Measurements from ENCODE around the gene ACP6. TPM values are rescaled to one million over a fixed set of nuclear protein-coding genes. Genes with fewer than 3 reads are reported as not detected.

Gene ACP6
- total RNA-seq, 1 donor from 2014 or later: 27.6 TPM

- Mint-ChIP-seq H3K9me3 (no peaks in the 10 kb centered on the region), H3K27ac (peak overlapping the region; percentile 75), H3K36me3 (peaks cover under 1% of the 10 kb centered on the region), H3K4me1 (peaks cover 37% of the 10 kb centered on the region), H3K4me3 (peak overlapping the region; percentile 85), H3K27me3 (ENCODE audit: insufficient read depth, low read depth) (no peaks in the 10 kb centered on the region)
- Histone ChIP-seq H3K36me3 (no peaks in the 10 kb centered on the region), H3K9ac (peak overlapping the region; percentile 34), H3K4me1 (peaks cover 29% of the 10 kb centered on the region), H3K4me2 (peak overlapping the region; percentile 79), H3F3A (ENCODE audit: low read depth) (peaks cover 36% of the 10 kb centered on the region), H3K27me3 (no peaks in the 10 kb centered on the region), H3K4me3 (peak overlapping the region; percentile 83), H4K20me1 (ENCODE audit: low read depth) (peaks cover 69% of the 10 kb centered on the region), H3K27ac (peak overlapping the region; percentile 76), H2AFZ (replicated peaks) (no peak overlapping the region), H3K79me2 (ENCODE audit: low read depth) (peaks cover 82% of the 10 kb centered on the region), H3K9me3 (ENCODE audit: low read depth) (no peaks in the 10 kb centered on the region)
- peak; percentile 99 for DNase-seq (ENCODE audit: low spot score)
- no peak for TF ChIP-seq EZH2phosphoT487 (IDR thresholded peaks at IDR 0.05)
- no peak for TF ChIP-seq EZH2 (IDR thresholded peaks at IDR 0.05)
- TF ChIP-seq CTCF (IDR thresholded peaks at IDR 0.05): no peak
Observed at GRCh38 chr1:147599362-147600118, 70.8 kb downstream of the ACP6 start.

- H3K9me3 Mint-ChIP-seq: no peaks in the 10 kb centered on the region
- H3K4me3 Mint-ChIP-seq: peak overlapping the region; percentile 85
- Histone ChIP-seq H3K36me3 (no peaks in the 10 kb centered on the region), H4K20me1 (ENCODE audit: low read depth) (peaks cover 62% of the 10 kb centered on the region), H3K79me2 (ENCODE audit: low read depth) (peaks cover 82% of the 10 kb centered on the region), H3K4me1 (peaks cover 29% of the 10 kb centered on the region), H2AFZ (replicated peaks) (no peak overlapping the region), H3K27ac (peak overlapping the region; percentile 76), H3K4me3 (peak overlapping the region; percentile 83), H3K9me3 (ENCODE audit: low read depth) (no peaks in the 10 kb centered on the region), H3K4me2 (peak overlapping the region; percentile 79), H3K27me3 (no peaks in the 10 kb centered on the region), H3F3A (ENCODE audit: low read depth) (peaks cover 36% of the 10 kb centered on the region), H3K9ac (peak overlapping the region; percentile 34)
- H3K27ac Mint-ChIP-seq: peak overlapping the region; percentile 84
- DNase-seq (ENCODE audit: low spot score): peak; percentile 78
- no peak for TF ChIP-seq CTCF (IDR thresholded peaks at IDR 0.05)
- no peak for TF ChIP-seq EZH2phosphoT487 (IDR thresholded peaks at IDR 0.05)
- TF ChIP-seq EZH2 (IDR thresholded peaks at IDR 0.05): no peak
- H3K4me1 Mint-ChIP-seq: peaks cover 37% of the 10 kb centered on the region
- no peaks in the 10 kb centered on the region for H3K27me3 Mint-ChIP-seq (ENCODE audit: insufficient read depth, low read depth)
- H3K36me3 Mint-ChIP-seq: no peaks in the 10 kb centered on the region
Observed at GRCh38 chr1:147598621-147599361, 71.5 kb downstream of the ACP6 start.

- no peak overlapping the region for H3K4me3 Mint-ChIP-seq
- H3K27me3 ChIP-seq: no peaks in the 10 kb centered on the region
- no peaks in the 10 kb centered on the region for H3K9me3 ChIP-seq (ENCODE audit: low read depth)
- H3K36me3 Mint-ChIP-seq: peaks cover 5% of the 10 kb centered on the region
- peaks cover 34% of the 10 kb centered on the region for H3K4me1 Mint-ChIP-seq
- H3K27ac ChIP-seq: no peak overlapping the region
- H3K4me2 ChIP-seq: no peak overlapping the region
- H2AFZ ChIP-seq (replicated peaks): no peak overlapping the region
- H3K4me1 ChIP-seq: peaks cover 25% of the 10 kb centered on the region
- peaks cover 81% of the 10 kb centered on the region for H3K79me2 ChIP-seq (ENCODE audit: low read depth)
- no peaks in the 10 kb centered on the region for H3K36me3 ChIP-seq
- no peaks in the 10 kb centered on the region for H3K27me3 Mint-ChIP-seq (ENCODE audit: insufficient read depth, low read depth)
- peaks cover 36% of the 10 kb centered on the region for H3F3A ChIP-seq (ENCODE audit: low read depth)
- no peak for DNase-seq (ENCODE audit: low spot score)
- H4K20me1 ChIP-seq (ENCODE audit: low read depth): peaks cover 47% of the 10 kb centered on the region
- H3K4me3 ChIP-seq: no peak overlapping the region
- H3K9me3 Mint-ChIP-seq: no peaks in the 10 kb centered on the region
- H3K27ac Mint-ChIP-seq: no peak overlapping the region
- no peak overlapping the region for H3K9ac ChIP-seq
- TF ChIP-seq EZH2 (IDR thresholded peaks at IDR 0.05) (no peak), CTCF (IDR thresholded peaks at IDR 0.05) (no peak), EZH2phosphoT487 (IDR thresholded peaks at IDR 0.05) (no peak)
Observed at GRCh38 chr1:147597010-147597409, 73.3 kb downstream of the ACP6 start.

Small RNAs within 50 kb of the gene (small RNA-seq; reads per million reads assigned to genes)
- not detected for gene RN7SL261P

Other genes with a start within 250 kb of the ACP6 start
- gene BCL9, start 129.0 kb downstream of the ACP6 start, total RNA-seq (ENCODE audit: low replicate concordance): 48.7 and 61.1 TPM in 2 replicates
- 0.11 and 0.12 TPM in 2 replicates for gene GJA5, start 90.1 kb upstream of the ACP6 start, total RNA-seq (ENCODE audit: low replicate concordance)
- gene GJA8, start 232.3 kb upstream of the ACP6 start, total RNA-seq (ENCODE audit: low replicate concordance): not detected in 2 replicates